Nephron progenitor cell (in vitro differentiated cells): ENCODE data around the gene ENG.
A peak's percentile ranks its signal among the peaks of the same experiment; 100 is the strongest.

Experiments
- DNase-seq: peaks from one replicate; pipeline ENCODE4 v3.0.0; 2021
- H3K27ac Mint-ChIP-seq: 2 replicates; pipeline ENCODE4 v1.8.0; 2021; ENCODE audit warnings: mild to moderate bottlenecking, moderate library complexity, mixed read lengths
- H3K27me3 Mint-ChIP-seq: 2 replicates; pipeline ENCODE4 v1.8.0; 2021; ENCODE audit warnings: mild to moderate bottlenecking, low read depth, mixed read lengths; ENCODE audit not compliant: poor library complexity
- H3K36me3 Mint-ChIP-seq: 2 replicates; pipeline ENCODE4 v1.8.0; 2021; ENCODE audit warnings: low read depth, mixed read lengths
- H3K4me1 Mint-ChIP-seq: 2 replicates; pipeline ENCODE4 v1.8.0; 2021; ENCODE audit warnings: mixed read lengths
- H3K4me3 Mint-ChIP-seq: 2 replicates; pipeline ENCODE4 v1.8.0; 2021; ENCODE audit warnings: mild to moderate bottlenecking, moderate library complexity, mixed read lengths
- H3K9me3 Mint-ChIP-seq: 2 replicates; pipeline ENCODE4 v1.8.0; 2021; ENCODE audit warnings: mild to moderate bottlenecking, moderate library complexity, mixed read lengths
- CTCF ChIP-seq: fragments of 200-600 bp; sonication (generic); IDR thresholded peaks from 2 replicates; pipeline ENCODE4 v1.5.0; 2021; ENCODE audit warnings: antibody characterized with exemption

The ENG gene

GRCh38 chr9:127876026-127876763, 21.7 kb upstream of the ENG start:
- Mint-ChIP-seq H3K27ac (no peak overlapping the region), H3K9me3 (no peaks in the 10 kb centered on the region), H3K36me3 (peaks cover 7% of the 10 kb centered on the region), H3K4me3 (peak overlapping the region; percentile 79), H3K27me3 (no peaks in the 10 kb centered on the region), H3K4me1 (peaks cover 59% of the 10 kb centered on the region)
- no peak for TF ChIP-seq CTCF
- DNase-seq, result no peak

- no peak for DNase-seq
- peaks cover 56% of the 10 kb centered on the region for H3K4me1 Mint-ChIP-seq
- peak overlapping the region; percentile 49 for H3K4me3 Mint-ChIP-seq
- no peaks in the 10 kb centered on the region for H3K27me3 Mint-ChIP-seq
- peaks cover 5% of the 10 kb centered on the region for H3K36me3 Mint-ChIP-seq
- H3K9me3 Mint-ChIP-seq, result no peaks in the 10 kb centered on the region
- TF ChIP-seq CTCF, result no peak
- H3K27ac Mint-ChIP-seq, result peak overlapping the region; percentile 29
Observed at GRCh38 chr9:127875306-127875966, 21.0 kb upstream of the ENG start.

- Mint-ChIP-seq H3K4me1 (peaks cover 59% of the 10 kb centered on the region), H3K27ac (no peak overlapping the region)
Observed at GRCh38 chr9:127874301-127875221, 20.1 kb upstream of the ENG start.

GRCh38 chr9:127873886-127874285, 19.4 kb upstream of the ENG start:
- no peaks in the 10 kb centered on the region for H3K27me3 Mint-ChIP-seq
- H3K9me3 Mint-ChIP-seq, result no peaks in the 10 kb centered on the region
- peaks cover 5% of the 10 kb centered on the region for H3K36me3 Mint-ChIP-seq
- H3K4me1 Mint-ChIP-seq, result peaks cover 60% of the 10 kb centered on the region
- H3K4me3 Mint-ChIP-seq, result no peak overlapping the region
- H3K27ac Mint-ChIP-seq, result no peak overlapping the region
- TF ChIP-seq CTCF, result no peak
- no peak for DNase-seq

More at GRCh38 chr9:127874301-127875221, 20.1 kb upstream of the ENG start:
- DNase-seq, result no peak
- Mint-ChIP-seq H3K36me3 (peaks cover 5% of the 10 kb centered on the region), H3K4me3 (no peak overlapping the region), H3K27me3 (no peaks in the 10 kb centered on the region), H3K9me3 (no peaks in the 10 kb centered on the region)
- no peak for TF ChIP-seq CTCF

- H3K9me3 Mint-ChIP-seq, result no peaks in the 10 kb centered on the region
- peaks cover 5% of the 10 kb centered on the region for H3K36me3 Mint-ChIP-seq
- H3K27ac Mint-ChIP-seq, result no peak overlapping the region
- no peak overlapping the region for H3K4me3 Mint-ChIP-seq
- DNase-seq, result peak; percentile 44
- peaks cover 60% of the 10 kb centered on the region for H3K4me1 Mint-ChIP-seq
- TF ChIP-seq CTCF, result no peak
- no peaks in the 10 kb centered on the region for H3K27me3 Mint-ChIP-seq
Observed at GRCh38 chr9:127873223-127873691, 18.8 kb upstream of the ENG start.
